Measurements from ENCODE around the gene PRKCE.
A peak's percentile ranks its signal among the peaks of the same experiment; 100 is the strongest.

Gene PRKCE

DNA sequence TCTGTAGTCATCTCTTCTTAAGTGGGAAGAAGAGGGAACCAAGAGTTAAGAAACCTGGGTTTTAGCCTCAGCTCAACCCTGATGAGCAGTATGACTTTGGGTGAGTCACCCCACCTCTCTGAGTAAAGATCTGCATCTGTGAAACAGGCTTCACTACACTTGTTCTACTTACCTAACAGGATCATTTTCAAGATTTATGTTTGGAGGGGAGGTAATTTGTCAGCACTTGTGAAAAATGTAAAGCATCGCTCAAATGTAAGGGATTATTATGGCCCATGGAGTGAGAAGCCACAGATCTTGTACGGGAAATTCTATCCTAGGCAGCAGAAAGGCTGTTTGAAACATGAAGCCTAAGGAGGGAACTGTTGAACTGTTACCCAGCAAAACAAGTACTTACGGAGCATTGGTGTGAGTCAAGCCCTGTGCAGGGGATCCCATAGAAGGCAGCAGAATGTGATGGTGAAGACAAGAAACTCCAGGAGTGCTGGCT, 160.6 kb downstream of the PRKCE start:
- TF ChIP-seq, protein P1, sequence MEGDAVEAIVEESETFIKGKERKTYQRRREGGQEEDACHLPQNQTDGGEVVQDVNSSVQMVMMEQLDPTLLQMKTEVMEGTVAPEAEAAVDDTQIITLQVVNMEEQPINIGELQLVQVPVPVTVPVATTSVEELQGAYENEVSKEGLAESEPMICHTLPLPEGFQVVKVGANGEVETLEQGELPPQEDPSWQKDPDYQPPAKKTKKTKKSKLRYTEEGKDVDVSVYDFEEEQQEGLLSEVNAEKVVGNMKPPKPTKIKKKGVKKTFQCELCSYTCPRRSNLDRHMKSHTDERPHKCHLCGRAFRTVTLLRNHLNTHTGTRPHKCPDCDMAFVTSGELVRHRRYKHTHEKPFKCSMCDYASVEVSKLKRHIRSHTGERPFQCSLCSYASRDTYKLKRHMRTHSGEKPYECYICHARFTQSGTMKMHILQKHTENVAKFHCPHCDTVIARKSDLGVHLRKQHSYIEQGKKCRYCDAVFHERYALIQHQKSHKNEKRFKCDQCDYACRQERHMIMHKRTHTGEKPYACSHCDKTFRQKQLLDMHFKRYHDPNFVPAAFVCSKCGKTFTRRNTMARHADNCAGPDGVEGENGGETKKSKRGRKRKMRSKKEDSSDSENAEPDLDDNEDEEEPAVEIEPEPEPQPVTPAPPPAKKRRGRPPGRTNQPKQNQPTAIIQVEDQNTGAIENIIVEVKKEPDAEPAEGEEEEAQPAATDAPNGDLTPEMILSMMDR (IDR thresholded peaks at IDR 0.05; ENCODE audit: control insufficient read depth, insufficient read depth, low read depth, low read length, missing control alignments): no peak
- DNase-seq (ENCODE audit: low read depth): peak; percentile 35
- H3K4me3 ChIP-seq (ENCODE audit: control insufficient read depth, low read depth, low read length): no peak overlapping the region

DNA sequence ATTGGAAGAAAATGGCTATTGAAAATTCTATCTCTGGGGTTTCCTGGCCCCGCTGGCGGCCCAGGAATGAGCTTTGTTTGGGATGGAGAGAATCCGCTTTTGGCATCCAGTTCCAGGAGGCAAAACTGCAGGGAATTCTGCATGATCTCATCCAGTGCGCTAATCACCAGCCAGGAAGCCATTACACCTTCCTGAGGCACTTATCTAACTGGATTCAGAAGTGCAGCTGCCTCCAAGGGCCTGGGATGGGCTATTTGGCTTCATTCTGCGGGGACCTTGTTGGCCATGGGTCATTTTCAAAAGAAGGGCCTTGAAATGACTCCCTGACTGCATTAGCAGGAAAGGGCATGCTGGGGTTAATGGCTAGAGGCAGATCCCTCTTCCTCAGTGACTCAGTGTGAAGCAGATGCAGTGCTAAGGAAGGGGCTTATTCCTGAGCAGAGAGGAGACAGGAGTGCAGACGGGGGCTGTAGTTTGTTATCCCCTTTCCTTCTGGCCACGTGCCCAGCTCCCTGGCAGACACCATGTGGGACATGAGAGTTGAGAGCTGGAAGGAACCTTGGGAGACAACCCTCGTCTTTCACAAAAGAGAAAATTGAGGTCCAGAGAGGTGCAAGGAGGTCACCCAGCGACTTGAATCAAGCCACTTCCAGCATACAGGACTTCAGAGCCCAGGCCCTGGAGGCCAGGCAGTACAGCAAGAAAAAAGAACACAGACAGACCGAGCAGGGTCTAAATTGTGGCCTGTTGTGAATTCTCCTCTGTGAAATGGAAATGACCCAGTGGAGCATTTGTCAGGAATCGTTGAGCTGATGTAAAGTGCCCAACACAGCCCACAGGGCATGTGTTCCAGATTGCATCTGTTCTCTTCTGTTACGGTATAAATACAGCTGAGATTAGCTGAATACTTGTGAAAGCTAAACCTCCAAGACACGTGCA, 161.8 kb downstream of the PRKCE start:
- no peak for DNase-seq (ENCODE audit: low read depth)
- H3K4me3 ChIP-seq (ENCODE audit: control insufficient read depth, low read depth, low read length): no peak overlapping the region
- TF ChIP-seq, protein P1 (IDR thresholded peaks at IDR 0.05; ENCODE audit: control insufficient read depth, insufficient read depth, low read depth, low read length, missing control alignments): no peak

DNA sequence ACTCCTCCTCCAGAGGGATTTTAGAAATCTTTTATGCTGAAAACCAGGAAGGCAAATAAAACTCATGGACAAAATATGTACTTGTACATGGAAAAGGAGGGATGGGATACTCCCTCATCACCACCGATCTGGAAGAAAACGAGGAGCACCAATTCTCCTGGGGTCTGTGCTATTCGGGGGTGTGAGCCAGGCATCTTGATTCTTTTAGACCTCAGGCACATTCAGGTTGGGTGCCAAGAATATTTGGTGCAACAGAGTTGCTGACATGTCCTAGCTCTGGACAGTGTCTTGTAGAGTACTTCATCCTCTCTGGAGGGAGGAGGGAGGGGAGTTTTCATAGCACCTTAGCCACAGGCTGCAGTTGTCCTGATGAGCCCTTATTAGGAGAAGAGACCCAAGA, 163.0 kb downstream of the PRKCE start:
- TF ChIP-seq, protein P1 (IDR thresholded peaks at IDR 0.05; ENCODE audit: control insufficient read depth, insufficient read depth, low read depth, low read length, missing control alignments): no peak
- H3K4me3 ChIP-seq (ENCODE audit: control insufficient read depth, low read depth, low read length): no peak overlapping the region
- no peak for DNase-seq (ENCODE audit: low read depth)

DNA sequence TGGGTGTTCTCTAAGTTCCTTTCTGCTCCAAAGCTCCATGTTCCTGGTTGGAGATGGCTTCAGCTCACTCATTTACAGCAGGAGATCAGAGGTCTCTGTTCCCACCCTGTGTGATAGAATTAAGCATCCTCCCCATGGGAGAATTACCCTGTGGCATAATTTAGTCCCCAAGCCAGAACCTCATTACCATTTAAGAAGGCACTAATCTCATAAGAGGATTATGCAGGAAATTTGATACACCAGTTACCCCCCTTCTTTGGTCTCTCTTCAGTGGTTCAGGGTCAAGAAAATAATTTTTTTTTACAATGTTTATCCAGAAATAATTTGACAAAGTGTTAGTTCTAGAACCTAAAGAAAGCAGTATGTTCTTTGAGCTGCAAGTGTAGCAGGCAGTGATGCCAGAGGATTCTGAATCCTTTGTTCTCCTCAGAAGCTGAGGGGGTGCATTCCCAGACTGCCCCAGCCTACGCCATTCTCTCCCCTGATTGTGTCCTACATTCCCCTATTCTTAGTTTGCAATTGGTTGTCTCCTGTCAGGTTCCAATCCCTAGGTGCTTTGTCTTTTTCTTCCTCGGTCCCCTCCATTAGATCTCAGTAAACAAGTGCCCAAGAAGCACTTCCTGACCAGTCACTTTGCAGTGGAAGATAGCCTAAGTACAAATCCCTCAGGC, 163.6 kb downstream of the PRKCE start:
- TF ChIP-seq, protein P1 (IDR thresholded peaks at IDR 0.05; ENCODE audit: control insufficient read depth, insufficient read depth, low read depth, low read length, missing control alignments): no peak
- no peak overlapping the region for H3K4me3 ChIP-seq (ENCODE audit: control insufficient read depth, low read depth, low read length)
- no peak for DNase-seq (ENCODE audit: low read depth)

DNA sequence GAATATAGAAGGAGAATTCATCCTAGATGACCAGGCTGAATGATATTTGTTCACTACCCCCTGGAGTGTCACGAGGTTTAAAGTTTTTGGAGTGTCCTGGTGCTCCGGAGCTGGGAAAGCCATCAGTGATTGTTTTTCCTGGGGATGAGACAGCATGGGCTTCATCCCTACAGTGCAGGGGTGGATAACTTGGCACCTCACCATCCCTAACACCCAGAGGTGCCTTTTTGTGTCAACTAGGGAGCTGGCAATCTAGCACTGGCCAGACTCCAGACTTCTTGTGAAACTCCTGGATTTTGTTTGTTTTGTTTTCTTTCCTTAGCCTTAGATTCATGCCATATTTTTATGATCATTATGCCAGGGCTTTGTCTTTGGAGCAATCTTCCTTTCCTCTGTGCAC, 164.8 kb downstream of the PRKCE start:
- no peak for DNase-seq (ENCODE audit: low read depth)
- TF ChIP-seq, protein P1 (IDR thresholded peaks at IDR 0.05; ENCODE audit: control insufficient read depth, insufficient read depth, low read depth, low read length, missing control alignments): no peak
- H3K4me3 ChIP-seq (ENCODE audit: control insufficient read depth, low read depth, low read length): no peak overlapping the region

DNA sequence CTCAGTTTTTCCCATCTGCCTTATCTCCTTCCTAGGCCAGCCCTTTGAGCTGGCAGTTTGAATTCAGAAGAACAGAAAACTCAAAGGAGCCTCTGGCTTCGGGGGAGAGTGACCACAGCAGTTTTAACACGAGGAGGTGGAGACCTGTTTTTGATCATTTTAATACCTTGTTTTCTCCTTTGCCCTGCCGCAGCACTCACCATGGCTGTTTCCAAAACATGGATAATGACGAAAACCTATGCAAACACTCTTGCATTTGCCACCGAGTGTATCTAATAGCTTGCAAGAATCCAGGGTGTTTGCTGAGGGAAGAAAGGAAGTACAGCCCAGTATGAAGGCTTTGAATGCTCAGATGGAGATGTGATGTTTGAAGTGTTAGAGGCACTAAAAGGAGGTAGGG, 167.1 kb downstream of the PRKCE start:
- no peak overlapping the region for H3K4me3 ChIP-seq (ENCODE audit: control insufficient read depth, low read depth, low read length)
- no peak for DNase-seq (ENCODE audit: low read depth)
- TF ChIP-seq, protein P1 (IDR thresholded peaks at IDR 0.05; ENCODE audit: control insufficient read depth, insufficient read depth, low read depth, low read length, missing control alignments): no peak
